ENCODE data around the gene PLEKHJ1. TPM values are rescaled to one million over a fixed set of nuclear protein-coding genes. Genes with fewer than 3 reads are reported as not detected.

Gene PLEKHJ1
- total RNA-seq, 1 experiment from 2014 or later, result 119 TPM

- intact Hi-C loops (cut with micrococcal nuclease; ENCODE audit: unreplicated experiment), result no loop called here
- Histone ChIP-seq H3K4me1 (no peaks in the 10 kb centered on the region), H3K27me3 (replicated peaks; ENCODE audit: control insufficient read depth, insufficient read depth, low read length) (no peaks in the 10 kb centered on the region), H3K4me3 (ENCODE audit: low read depth, low read length) (no peak overlapping the region), H3K9me3 (no peaks in the 10 kb centered on the region), H3K36me3 (ENCODE audit: control insufficient read depth, insufficient read depth, low read length) (no peaks in the 10 kb centered on the region; the same call in 1 of the 2 replicates)
- TF ChIP-seq CTCF (IDR thresholded peaks at IDR 0.05; ENCODE audit: insufficient read depth in 1 of 2, low read depth in 1 of 2, low read length in 1 of 2, severe bottlenecking in 1 of 2, unreplicated experiment in 1 of 2), result no peak
- Mint-ChIP-seq H3K4me3 (ENCODE audit: unreplicated experiment) (no peak overlapping the region), H3K27ac (ENCODE audit: unreplicated experiment) (no peak overlapping the region), H3K4me1 (ENCODE audit: low read depth, unreplicated experiment) (no peaks in the 10 kb centered on the region), H3K27me3 (ENCODE audit: insufficient read depth, unreplicated experiment) (no peaks in the 10 kb centered on the region), H3K9me3 (ENCODE audit: unreplicated experiment) (no peaks in the 10 kb centered on the region), H3K36me3 (ENCODE audit: insufficient read depth, unreplicated experiment) (peaks cover 52% of the 10 kb centered on the region)
- DNase-seq, result no peak
- ChIA-PET POLR2A (no interaction called here), CTCF (no interaction called here)
- BruUV-seq (replicated peaks), result no TSS peak
Measured at GRCh38 chr19:2194513-2195078, 41.5 kb downstream of the PLEKHJ1 start.

GRCh38 chr19:2193807-2194206 lies 42.3 kb downstream of the PLEKHJ1 start:
- no peaks in the 10 kb centered on the region for H3K9me3 Mint-ChIP-seq (ENCODE audit: unreplicated experiment)
- H3K27ac Mint-ChIP-seq (ENCODE audit: unreplicated experiment), result no peak overlapping the region
- no TSS peak for BruUV-seq (replicated peaks)
- no peaks in the 10 kb centered on the region for H3K9me3 ChIP-seq
- peaks cover 48% of the 10 kb centered on the region for H3K36me3 Mint-ChIP-seq (ENCODE audit: insufficient read depth, unreplicated experiment)
- H3K4me1 ChIP-seq, result no peaks in the 10 kb centered on the region
- no peak for DNase-seq
- H3K36me3 ChIP-seq (ENCODE audit: control insufficient read depth, insufficient read depth, low read length), result no peaks in the 10 kb centered on the region; the same call in none of the 2 replicates
- H3K27me3 ChIP-seq (replicated peaks; ENCODE audit: control insufficient read depth, insufficient read depth, low read length), result no peaks in the 10 kb centered on the region
- no peaks in the 10 kb centered on the region for H3K4me1 Mint-ChIP-seq (ENCODE audit: low read depth, unreplicated experiment)
- intact Hi-C loops (cut with micrococcal nuclease; ENCODE audit: unreplicated experiment), result no loop called here
- no peak overlapping the region for H3K4me3 Mint-ChIP-seq (ENCODE audit: unreplicated experiment)
- ChIA-PET POLR2A (no interaction called here), CTCF (no interaction called here)
- no peak overlapping the region for H3K4me3 ChIP-seq (ENCODE audit: low read depth, low read length)
- no peaks in the 10 kb centered on the region for H3K27me3 Mint-ChIP-seq (ENCODE audit: insufficient read depth, unreplicated experiment)
- TF ChIP-seq CTCF (IDR thresholded peaks at IDR 0.05; ENCODE audit: insufficient read depth in 1 of 2, low read depth in 1 of 2, low read length in 1 of 2, severe bottlenecking in 1 of 2, unreplicated experiment in 1 of 2), result no peak

GRCh38 chr19:2192862-2193261 lies 43.3 kb downstream of the PLEKHJ1 start:
- Mint-ChIP-seq H3K27me3 (ENCODE audit: insufficient read depth, unreplicated experiment) (no peaks in the 10 kb centered on the region), H3K9me3 (ENCODE audit: unreplicated experiment) (no peaks in the 10 kb centered on the region), H3K27ac (ENCODE audit: unreplicated experiment) (no peak overlapping the region), H3K36me3 (ENCODE audit: insufficient read depth, unreplicated experiment) (peaks cover 45% of the 10 kb centered on the region), H3K4me3 (ENCODE audit: unreplicated experiment) (no peak overlapping the region), H3K4me1 (ENCODE audit: low read depth, unreplicated experiment) (no peaks in the 10 kb centered on the region)
- intact Hi-C loops (cut with micrococcal nuclease; ENCODE audit: unreplicated experiment), result no loop called here
- H3K4me1 ChIP-seq, result no peaks in the 10 kb centered on the region
- no peaks in the 10 kb centered on the region for H3K9me3 ChIP-seq
- no peaks in the 10 kb centered on the region for H3K27me3 ChIP-seq (replicated peaks; ENCODE audit: control insufficient read depth, insufficient read depth, low read length)
- no peak overlapping the region for H3K4me3 ChIP-seq (ENCODE audit: low read depth, low read length)
- CTCF ChIA-PET, result no interaction called here
- POLR2A ChIA-PET, result no interaction called here
- no TSS peak for BruUV-seq (replicated peaks)
- H3K36me3 ChIP-seq (ENCODE audit: control insufficient read depth, insufficient read depth, low read length), result no peaks in the 10 kb centered on the region; the same call in none of the 2 replicates
- no peak for DNase-seq
- no peak for TF ChIP-seq CTCF (IDR thresholded peaks at IDR 0.05; ENCODE audit: insufficient read depth in 1 of 2, low read depth in 1 of 2, low read length in 1 of 2, severe bottlenecking in 1 of 2, unreplicated experiment in 1 of 2)

All from Caco-2 (cell line).